HG02973 (cell line): Measurements from ENCODE around the gene SRRM4.
"Not testable (repeated sequence)": the region's sequence is repeated elsewhere in the genome, so short reads cannot be mapped to it uniquely, and the experiment has no call there.

ENCODE experiments used
- ATAC-seq: cut with Tn5 transposase; IDR thresholded peaks from one replicate; pipeline ENCODE4 v1.9.1; 2021; ENCODE audit warnings: moderate library complexity; ENCODE audit not compliant: unreplicated experiment

The SRRM4 gene

DNA sequence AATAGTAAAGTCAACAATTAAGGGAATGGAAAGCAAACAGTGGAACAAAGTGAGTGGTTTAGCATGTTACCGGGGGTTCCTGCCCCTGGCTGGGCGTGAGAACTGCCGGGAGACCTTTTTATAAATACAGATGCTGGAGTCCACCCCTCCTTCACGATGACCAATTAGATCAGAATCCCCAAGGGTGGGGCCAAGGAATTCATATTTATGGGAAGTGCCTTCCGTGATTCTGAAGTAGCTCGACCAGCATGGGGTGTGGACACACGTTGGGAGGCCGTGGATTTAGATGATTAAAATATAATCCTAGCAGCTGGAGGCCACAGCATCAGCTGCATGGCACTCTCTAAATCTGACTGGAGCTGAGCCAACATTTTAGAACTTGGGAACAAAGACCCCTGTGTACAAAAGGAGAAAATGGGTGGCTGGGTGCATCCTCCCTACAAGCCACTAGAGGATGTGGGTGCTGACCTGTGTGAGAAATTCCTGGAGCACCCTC lies 87.9 kb downstream of the SRRM4 start:
- no peak for ATAC-seq

DNA sequence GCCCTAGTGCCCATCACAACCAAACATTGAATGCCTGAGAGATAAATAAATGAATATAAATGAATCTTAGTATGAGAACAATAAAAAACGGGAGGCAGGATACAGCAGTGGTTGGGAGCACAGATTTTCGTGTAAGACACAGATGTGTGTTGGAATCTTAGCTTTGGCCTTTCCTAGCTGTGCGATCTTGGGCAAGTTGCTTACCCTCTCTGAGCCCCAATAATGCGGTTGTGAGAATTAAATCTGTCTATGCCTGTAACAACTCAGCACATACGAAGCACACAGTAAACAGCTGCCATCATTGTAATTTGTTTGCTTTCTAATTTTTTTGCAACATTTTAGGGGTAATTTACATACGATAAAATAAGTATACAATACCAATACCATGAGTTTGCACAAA lies 89.8 kb downstream of the SRRM4 start:
- ATAC-seq = no peak

GRCh38 chr12:119071638-119072231 lies 90.4 kb downstream of the SRRM4 start:
- ATAC-seq = no peak

DNA sequence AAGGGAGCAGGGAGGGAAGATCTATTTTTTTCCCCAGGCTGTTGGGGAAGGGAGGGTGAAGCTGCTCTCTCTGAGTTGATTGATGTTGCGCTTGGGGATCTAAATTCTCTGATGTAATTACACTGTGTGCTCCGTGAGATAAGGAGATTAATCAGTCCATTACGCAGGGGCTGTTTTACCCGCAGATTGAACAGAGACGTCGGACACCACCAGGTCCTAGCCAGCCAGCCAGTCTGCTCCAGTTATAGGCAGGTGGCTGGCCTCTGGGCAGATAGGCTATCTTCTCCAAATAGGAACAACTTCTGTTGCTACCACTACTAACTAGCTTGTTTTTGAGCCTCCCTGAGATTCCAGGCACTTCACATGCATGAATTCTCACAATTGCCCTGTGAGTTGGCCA lies 91.1 kb downstream of the SRRM4 start:
- no peak for ATAC-seq

DNA sequence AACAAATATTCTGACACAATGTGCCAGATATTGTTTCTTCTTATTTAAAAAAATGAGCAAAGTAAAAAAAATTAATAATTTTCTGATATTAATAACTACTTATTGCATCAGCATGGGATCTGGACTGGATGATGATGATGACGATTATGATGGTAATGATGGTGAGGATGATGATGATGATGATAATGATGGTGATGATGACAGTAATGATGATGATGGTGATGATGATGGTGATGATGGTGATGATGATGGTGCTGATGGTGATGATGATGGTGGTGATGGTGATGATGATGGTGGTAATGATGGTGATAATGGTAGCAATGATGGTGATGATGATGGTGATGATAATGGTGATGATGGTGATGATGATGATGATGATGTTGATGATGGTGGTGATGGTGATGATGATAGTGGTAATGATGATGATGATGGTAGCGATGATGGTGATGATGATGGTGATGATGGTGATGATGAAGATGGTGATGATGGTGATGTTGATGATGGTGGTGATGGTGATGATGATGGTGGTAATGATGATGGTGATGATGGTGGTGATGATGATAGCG lies 94.0 kb downstream of the SRRM4 start:
- ATAC-seq = no peak

GRCh38 chr12:119075918-119076317 lies 94.6 kb downstream of the SRRM4 start:
- ATAC-seq = no peak

GRCh38 chr12:119079530-119079929 lies 98.2 kb downstream of the SRRM4 start:
- no peak for ATAC-seq

DNA sequence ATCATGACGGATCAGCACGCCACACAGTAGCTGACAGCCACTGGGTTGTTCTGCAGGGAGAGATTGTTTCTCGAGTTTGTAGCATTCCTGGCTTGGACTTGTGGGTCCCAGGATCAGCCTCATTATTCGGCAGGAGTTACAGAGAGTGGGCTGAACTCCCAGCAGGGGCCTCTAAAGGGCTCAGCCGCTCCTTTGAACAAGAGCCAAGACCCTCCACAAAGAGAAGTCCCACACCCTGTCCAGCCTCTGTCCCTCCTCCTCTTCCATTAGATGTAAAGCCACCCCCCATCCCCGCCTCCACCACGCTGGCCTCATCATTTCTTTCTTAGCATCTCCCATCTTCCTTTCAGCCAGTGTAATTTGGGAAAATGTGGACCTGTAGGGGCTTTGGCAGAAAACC lies 100.7 kb downstream of the SRRM4 start:
- ATAC-seq = no peak

DNA sequence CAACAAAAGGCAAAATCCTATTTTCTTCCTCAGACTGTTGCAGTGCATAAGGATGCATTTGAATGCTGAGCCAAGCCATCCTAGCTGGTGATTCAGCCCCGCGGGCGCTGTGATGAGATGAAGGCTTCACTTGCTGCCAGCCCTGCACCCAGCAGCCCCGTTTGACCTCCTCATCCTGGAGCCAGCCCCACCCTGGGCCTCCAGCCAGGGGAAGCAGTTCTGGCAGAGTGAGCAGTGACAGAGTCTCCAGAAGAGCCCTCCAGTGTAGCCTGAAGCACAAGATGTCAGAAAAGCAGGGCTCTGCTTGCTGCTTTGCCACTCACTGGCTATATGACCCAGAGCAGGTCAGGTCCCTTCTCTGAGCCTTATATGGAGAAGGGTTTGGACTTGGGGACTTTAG lies 101.2 kb downstream of the SRRM4 start:
- no peak for ATAC-seq

GRCh38 chr12:119088685-119089379 lies 107.5 kb downstream of the SRRM4 start:
- no peak for ATAC-seq

GRCh38 chr12:119089380-119090013 lies 108.2 kb downstream of the SRRM4 start:
- no peak for ATAC-seq

GRCh38 chr12:119090276-119090675 lies 108.9 kb downstream of the SRRM4 start:
- no peak for ATAC-seq

DNA sequence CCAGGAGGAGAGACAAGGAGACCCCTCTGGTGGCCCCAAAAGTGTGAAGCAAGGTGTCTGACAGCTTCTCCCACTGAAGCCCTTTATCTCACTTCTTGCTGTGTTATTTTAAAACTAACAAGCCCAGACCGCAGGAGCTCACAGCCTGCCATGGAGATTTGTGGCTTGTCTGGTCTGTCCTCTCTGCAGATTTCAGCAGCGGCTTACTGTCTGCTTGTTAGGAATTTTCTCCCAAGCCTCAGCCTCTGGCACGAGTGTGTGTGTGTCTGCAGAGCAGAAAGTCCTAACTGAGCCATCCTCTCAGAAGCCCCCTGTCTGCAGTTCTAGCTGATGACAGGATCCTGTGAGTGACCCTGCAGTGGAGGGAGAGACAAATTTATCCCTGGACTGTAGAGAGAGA lies 109.5 kb downstream of the SRRM4 start:
- ATAC-seq = no peak

- no peak for ATAC-seq
Measured at GRCh38 chr12:119096429-119097202, 115.3 kb downstream of the SRRM4 start.

DNA sequence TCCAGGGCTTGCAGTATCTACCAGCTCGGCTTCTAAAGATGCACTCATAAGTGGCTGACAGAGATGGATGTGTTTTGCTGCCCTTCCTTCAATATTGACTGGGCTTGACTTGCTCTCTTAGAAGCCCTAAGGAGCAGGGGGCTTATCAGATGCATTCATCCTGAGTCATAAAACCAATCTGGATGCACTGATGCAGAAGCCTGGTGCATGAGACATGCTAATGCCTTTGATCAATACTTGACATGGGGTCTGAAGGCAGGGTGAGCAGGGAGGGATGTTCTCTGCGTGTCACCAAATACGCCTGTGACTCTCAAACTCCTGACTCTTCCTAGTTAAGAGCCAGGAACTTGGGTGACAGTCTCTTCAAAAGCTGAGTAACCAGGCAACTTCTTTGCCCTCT lies 119.6 kb downstream of the SRRM4 start:
- ATAC-seq = no peak

DNA sequence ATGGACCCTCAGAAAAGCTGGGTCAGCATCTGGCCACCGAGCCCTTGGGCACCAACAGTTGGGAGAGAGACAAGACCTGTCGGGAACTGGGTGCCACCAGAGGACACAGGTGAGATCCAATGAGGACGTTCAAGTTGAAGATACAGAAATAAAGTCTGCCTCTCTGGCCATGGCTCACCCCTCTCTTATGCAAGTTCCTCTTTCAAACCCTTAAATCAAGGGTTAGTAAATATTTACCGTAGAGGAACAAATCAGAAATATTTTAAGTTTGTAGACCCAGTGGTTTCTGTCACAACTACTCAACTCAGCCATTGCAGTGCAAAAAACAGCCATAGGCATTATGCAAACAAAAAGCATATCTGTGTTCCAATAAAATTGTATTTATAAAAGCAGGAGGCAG lies 120.9 kb downstream of the SRRM4 start:
- ATAC-seq = no peak

- ATAC-seq = no peak
Measured at GRCh38 chr12:119102714-119103113, 121.4 kb downstream of the SRRM4 start.

GRCh38 chr12:119104969-119105368 lies 123.6 kb downstream of the SRRM4 start:
- not testable (repeated sequence) for ATAC-seq

GRCh38 chr12:119113496-119113986 lies 132.2 kb downstream of the SRRM4 start:
- ATAC-seq = no peak

GRCh38 chr12:119114294-119114693 lies 133.0 kb downstream of the SRRM4 start:
- ATAC-seq = no peak

DNA sequence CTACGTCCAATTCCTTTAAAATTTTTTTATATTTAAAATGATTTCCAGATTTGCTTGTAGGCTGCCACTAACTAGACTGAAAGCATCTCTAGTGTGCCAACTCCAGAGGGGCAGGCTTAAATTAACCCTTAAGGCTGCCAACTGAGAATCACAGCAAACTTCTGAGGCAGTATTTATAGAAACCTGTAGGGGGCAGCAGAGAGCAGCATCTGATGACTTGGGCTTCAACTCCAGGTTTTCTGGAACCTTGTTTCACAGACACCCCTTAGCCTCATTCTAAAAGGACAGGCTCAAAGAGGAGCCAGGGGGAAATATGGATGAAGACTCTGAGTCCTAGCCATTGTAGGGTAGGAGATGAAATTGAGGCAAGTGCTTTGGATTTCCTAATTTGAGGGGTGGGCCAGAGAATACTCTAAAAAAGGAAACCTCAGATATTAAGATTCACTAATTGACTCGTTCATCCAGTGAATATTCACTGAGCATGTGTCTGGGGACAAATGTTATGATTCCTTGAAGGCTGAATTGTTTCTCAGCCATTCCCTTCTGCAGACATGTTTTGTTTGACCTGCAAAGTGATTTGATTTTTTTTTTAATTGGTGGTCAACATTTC lies 134.1 kb downstream of the SRRM4 start:
- ATAC-seq = no peak
